PC-3 (cell line): ENCODE data around the gene PSMC3IP.

Experiments
- CTCF ChIP-seq: fragments of 300-600 bp; sonication (generic); conservative IDR thresholded peaks from 2 replicates; pipeline ENCODE4 v1.5.1; 2017; ENCODE audit warnings: antibody characterized with exemption, low read depth, mild to moderate bottlenecking, low read length
- EZH2 ChIP-seq: fragments of 300-600 bp; sonication (generic); IDR thresholded peaks from one replicate; pipeline ENCODE4 v1.6.1; 2017; ENCODE audit warnings: antibody characterized with exemption, mild to moderate bottlenecking, low read length; ENCODE audit not compliant: unreplicated experiment
- EZH2phosphoT487 ChIP-seq: fragments of 300-600 bp; sonication (generic); IDR thresholded peaks from 2 replicates; pipeline ENCODE4 v1.6.1; 2018; ENCODE audit warnings: mild to moderate bottlenecking, antibody characterized with exemption, low read length, borderline replicate concordance

- no peak for TF ChIP-seq CTCF
- TF ChIP-seq EZH2, result no peak
- no peak for TF ChIP-seq EZH2phosphoT487
These were observed 25.8 kb upstream of the PSMC3IP start for GRCh38 chr17:42603318-42603717.
